Measurements from ENCODE around the gene SKAP2.

- TF ChIP-seq CTCF (IDR thresholded peaks at IDR 0.05) (no peak), POLR2AphosphoS5 (IDR thresholded peaks at IDR 0.05; ENCODE audit: low read depth, low read length) (no peak), REST (IDR thresholded peaks at IDR 0.05; ENCODE audit: insufficient read depth in 1 of 2, low read depth in 2 of 2, low read length in 1 of 2) (no peak), SIN3A (IDR thresholded peaks at IDR 0.05; ENCODE audit: borderline replicate concordance, insufficient read depth, low read depth, low read length) (no peak), TCF7L2 (IDR thresholded peaks at IDR 0.05; ENCODE audit: low read depth, low read length) (no peak)
Measured at GRCh38 chr7:26704786-26705185, 159.6 kb downstream of the SKAP2 start.

Data from Panc1 (cell line).